Ammon's horn (tissue), 1 donor: Measurements from ENCODE around the gene BEND6.
"Not testable (repeated sequence)": the region's sequence is repeated elsewhere in the genome, so short reads cannot be mapped to it uniquely, and the experiment has no call there.

Experiments used
- DNase-seq: peaks from one replicate; pipeline ENCODE4 v3.0.0-alpha.2; 2016; ENCODE audit warnings: low spot score

The BEND6 gene

GRCh38 chr6:57033228-57033627, 78.3 kb downstream of the BEND6 start:
- no peak for DNase-seq

- DNase-seq = no peak
These were observed 80.6 kb downstream of the BEND6 start for GRCh38 chr6:57035549-57035948.

- DNase-seq = no peak
These were observed 84.0 kb downstream of the BEND6 start for GRCh38 chr6:57038906-57039305.

- DNase-seq = no peak
These were observed 85.1 kb downstream of the BEND6 start for GRCh38 chr6:57040011-57040410.

- not testable (repeated sequence) for DNase-seq
These were observed 89.2 kb downstream of the BEND6 start for GRCh38 chr6:57044061-57044460.

GRCh38 chr6:57044568-57044967, 89.7 kb downstream of the BEND6 start:
- DNase-seq = no peak

- DNase-seq = peak; percentile 97
These were observed 91.7 kb downstream of the BEND6 start, which contains the start of gene KIAA1586 for GRCh38 chr6:57046332-57047256. Gene KIAA1586, plus strand, starts transcription at chr6:57046693. Its CDS starts 63 bp downstream, at chr6:57046756.

- DNase-seq = not testable (repeated sequence)
These were observed 92.3 kb downstream of the BEND6 start for GRCh38 chr6:57047257-57047585.

GRCh38 chr6:57047859-57048258, 93.0 kb downstream of the BEND6 start:
- DNase-seq = not testable (repeated sequence)

- DNase-seq = no peak
These were observed 93.7 kb downstream of the BEND6 start for GRCh38 chr6:57048577-57048976.

- DNase-seq = no peak
These were observed 108.9 kb downstream of the BEND6 start for GRCh38 chr6:57063847-57064246.

- DNase-seq = no peak
These were observed 109.9 kb downstream of the BEND6 start for GRCh38 chr6:57064809-57065208.

- no peak for DNase-seq
These were observed 113.2 kb downstream of the BEND6 start for GRCh38 chr6:57068061-57068460.

GRCh38 chr6:57069228-57069627, 114.3 kb downstream of the BEND6 start:
- DNase-seq = no peak

- no peak for DNase-seq
These were observed 115.0 kb downstream of the BEND6 start for GRCh38 chr6:57069920-57070331.

- no peak for DNase-seq
These were observed 117.2 kb downstream of the BEND6 start for GRCh38 chr6:57072108-57072507.

- no peak for DNase-seq
These were observed 119.5 kb downstream of the BEND6 start for GRCh38 chr6:57074383-57074782.

GRCh38 chr6:57075092-57075491, 120.2 kb downstream of the BEND6 start:
- no peak for DNase-seq
